ENCODE results near the gene LGALS8.

Gene LGALS8

DNA sequence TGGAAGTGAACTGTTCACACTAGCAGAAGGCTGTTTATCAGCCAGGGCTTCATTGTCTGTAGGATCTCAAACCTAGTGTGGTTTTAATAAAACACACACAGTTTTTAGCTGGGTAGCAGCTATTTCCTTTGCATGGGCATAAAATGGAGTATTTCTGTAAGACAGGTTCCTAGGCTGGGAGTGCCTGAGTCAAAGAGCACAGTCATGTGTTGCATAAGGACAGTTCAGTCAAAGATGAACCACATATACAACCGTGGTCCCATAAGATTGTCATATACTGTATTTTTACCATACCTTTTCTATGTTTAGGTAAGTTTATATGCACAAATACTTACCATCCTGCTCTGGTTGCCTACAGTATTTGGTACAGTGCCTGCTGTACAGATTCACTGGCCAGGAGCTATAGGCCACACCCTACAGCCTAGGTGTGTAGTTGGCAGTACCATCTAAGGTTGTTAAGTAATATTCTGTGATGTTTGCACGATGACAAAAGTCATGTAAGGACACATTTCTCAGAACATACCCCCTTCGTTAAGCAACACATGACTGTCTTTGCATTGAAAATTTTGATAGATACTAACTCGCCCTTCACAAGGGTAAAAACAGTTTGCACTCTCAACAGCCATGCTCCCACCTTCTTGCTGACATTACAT, 17.2 kb downstream of the LGALS8 start:
- Histone ChIP-seq H3K4me1 (ENCODE audit: low read depth, poor library complexity, severe bottlenecking) (no peaks in the 10 kb centered on the region), H4K20me1 (ENCODE audit: insufficient read depth) (no peaks in the 10 kb centered on the region), H3K79me2 (ENCODE audit: insufficient read depth, low read depth) (no peaks in the 10 kb centered on the region), H2AFZ (ENCODE audit: low read depth) (no peak overlapping the region), H3K27me3 (ENCODE audit: insufficient read depth, low read depth) (no peaks in the 10 kb centered on the region), H3K4me3 (IDR thresholded peaks at IDR 0.05; ENCODE audit: insufficient read depth, low read depth, low read length) (no peak overlapping the region), H3K9ac (no peak overlapping the region), H3K4me2 (no peak overlapping the region), H3K27ac (no peak overlapping the region), H3K36me3 (ENCODE audit: insufficient read depth) (no peaks in the 10 kb centered on the region)
- TF ChIP-seq, protein P1, sequence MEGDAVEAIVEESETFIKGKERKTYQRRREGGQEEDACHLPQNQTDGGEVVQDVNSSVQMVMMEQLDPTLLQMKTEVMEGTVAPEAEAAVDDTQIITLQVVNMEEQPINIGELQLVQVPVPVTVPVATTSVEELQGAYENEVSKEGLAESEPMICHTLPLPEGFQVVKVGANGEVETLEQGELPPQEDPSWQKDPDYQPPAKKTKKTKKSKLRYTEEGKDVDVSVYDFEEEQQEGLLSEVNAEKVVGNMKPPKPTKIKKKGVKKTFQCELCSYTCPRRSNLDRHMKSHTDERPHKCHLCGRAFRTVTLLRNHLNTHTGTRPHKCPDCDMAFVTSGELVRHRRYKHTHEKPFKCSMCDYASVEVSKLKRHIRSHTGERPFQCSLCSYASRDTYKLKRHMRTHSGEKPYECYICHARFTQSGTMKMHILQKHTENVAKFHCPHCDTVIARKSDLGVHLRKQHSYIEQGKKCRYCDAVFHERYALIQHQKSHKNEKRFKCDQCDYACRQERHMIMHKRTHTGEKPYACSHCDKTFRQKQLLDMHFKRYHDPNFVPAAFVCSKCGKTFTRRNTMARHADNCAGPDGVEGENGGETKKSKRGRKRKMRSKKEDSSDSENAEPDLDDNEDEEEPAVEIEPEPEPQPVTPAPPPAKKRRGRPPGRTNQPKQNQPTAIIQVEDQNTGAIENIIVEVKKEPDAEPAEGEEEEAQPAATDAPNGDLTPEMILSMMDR (conservative IDR thresholded peaks at IDR 0.05; ENCODE audit: low read depth, low read length) = no peak

DNA sequence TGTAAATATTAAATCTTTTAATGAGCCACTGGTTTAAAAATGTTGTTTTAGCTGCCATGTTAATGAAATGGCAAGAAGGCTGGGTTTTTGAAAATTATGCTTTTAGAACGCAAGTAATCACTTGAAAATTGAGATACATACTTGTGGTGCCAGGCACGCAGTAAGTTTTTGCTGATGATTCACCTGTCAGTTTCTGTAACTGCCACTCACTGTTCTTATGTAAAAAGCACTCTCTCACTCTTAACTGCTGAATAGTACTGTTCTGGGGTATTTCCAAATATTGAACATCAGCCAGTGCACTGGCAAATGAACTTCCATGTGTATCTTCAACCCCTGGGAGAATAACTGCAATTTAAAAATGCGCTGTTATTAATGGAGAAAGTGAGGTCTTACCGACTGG, 17.9 kb downstream of the LGALS8 start:
- TF ChIP-seq, protein P1 (conservative IDR thresholded peaks at IDR 0.05; ENCODE audit: low read depth, low read length) = no peak
- H3K36me3 ChIP-seq (ENCODE audit: insufficient read depth) = no peaks in the 10 kb centered on the region

DNA sequence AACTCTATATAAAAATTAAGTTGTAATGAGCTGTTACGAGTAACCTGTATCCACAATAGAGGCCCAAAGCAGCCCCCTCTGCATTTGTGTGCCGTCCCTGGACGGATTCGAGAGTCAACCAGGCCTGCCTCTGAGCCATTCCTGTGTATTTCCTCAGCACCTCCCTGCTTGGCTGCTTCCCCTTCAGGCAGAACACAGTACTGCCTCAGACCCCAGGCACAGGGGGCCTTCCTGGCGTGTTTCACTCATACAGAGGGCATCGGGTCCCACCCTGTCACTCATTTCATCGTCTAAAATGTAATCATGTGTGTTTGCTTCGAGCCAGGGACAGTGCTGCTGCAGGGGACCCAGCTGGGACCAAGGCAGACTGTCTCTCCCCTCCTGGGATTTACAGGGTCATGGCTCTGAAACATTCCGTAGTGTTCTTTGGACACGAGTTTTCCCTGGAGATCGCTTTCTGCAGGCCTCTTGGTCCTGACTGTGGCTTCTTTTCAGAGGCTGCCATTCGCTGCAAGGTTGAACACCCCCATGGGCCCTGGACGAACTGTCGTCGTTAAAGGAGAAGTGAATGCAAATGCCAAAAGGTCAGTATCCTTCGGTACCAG, 19.4 kb downstream of the LGALS8 start:
- Histone ChIP-seq H3K27ac (no peak overlapping the region), H3K4me3 (IDR thresholded peaks at IDR 0.05; ENCODE audit: insufficient read depth, low read depth, low read length) (no peak overlapping the region), H3K79me2 (ENCODE audit: insufficient read depth, low read depth) (no peaks in the 10 kb centered on the region), H3K4me1 (ENCODE audit: low read depth, poor library complexity, severe bottlenecking) (no peaks in the 10 kb centered on the region), H3K4me2 (no peak overlapping the region), H4K20me1 (ENCODE audit: insufficient read depth) (no peaks in the 10 kb centered on the region), H3K36me3 (ENCODE audit: insufficient read depth) (no peaks in the 10 kb centered on the region), H2AFZ (ENCODE audit: low read depth) (no peak overlapping the region), H3K27me3 (ENCODE audit: insufficient read depth, low read depth) (no peaks in the 10 kb centered on the region), H3K9ac (no peak overlapping the region)
- TF ChIP-seq, protein P1 (conservative IDR thresholded peaks at IDR 0.05; ENCODE audit: low read depth, low read length) = 0 out of 2 replicates have a peak, but pooled peaks have one; percentile 1

More for the DNA sequence above, 17.9 kb downstream of the LGALS8 start:
- no peak overlapping the region for H2AFZ ChIP-seq (ENCODE audit: low read depth)
- H3K27me3 ChIP-seq (ENCODE audit: insufficient read depth, low read depth) = no peaks in the 10 kb centered on the region
- H3K4me2 ChIP-seq = no peak overlapping the region
- H3K4me3 ChIP-seq (IDR thresholded peaks at IDR 0.05; ENCODE audit: insufficient read depth, low read depth, low read length) = no peak overlapping the region
- no peaks in the 10 kb centered on the region for H4K20me1 ChIP-seq (ENCODE audit: insufficient read depth)
- H3K27ac ChIP-seq = no peak overlapping the region
- H3K9ac ChIP-seq = no peak overlapping the region
- no peaks in the 10 kb centered on the region for H3K79me2 ChIP-seq (ENCODE audit: insufficient read depth, low read depth)
- H3K4me1 ChIP-seq (ENCODE audit: low read depth, poor library complexity, severe bottlenecking) = no peaks in the 10 kb centered on the region

DNA sequence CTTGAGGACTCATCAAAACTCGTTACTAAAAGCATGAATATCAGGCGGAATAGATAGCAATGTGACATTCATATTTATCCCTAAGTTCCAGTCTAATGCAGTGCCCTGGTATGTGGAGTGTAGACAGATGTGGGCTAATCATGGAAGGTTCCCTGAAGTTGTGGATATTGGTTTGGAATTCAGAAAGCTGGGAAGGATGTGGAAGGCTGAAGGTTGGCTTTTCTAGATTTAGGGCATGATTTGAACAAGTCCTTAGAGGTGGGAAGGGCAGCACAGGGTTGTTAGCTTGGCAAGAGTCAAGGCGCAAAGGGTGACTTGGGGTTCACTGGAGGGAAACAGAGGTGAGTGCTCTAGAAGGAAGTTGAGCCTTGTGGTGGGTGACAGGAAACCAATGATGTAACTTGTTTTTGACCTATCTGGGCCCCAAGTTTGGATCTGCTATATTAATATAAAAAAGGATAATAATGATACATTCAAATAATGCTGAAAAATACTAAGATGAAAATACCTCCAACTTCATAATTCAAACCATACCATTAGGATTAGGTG, 21.9 kb downstream of the LGALS8 start:
- H3K79me2 ChIP-seq (ENCODE audit: insufficient read depth, low read depth) = no peaks in the 10 kb centered on the region
- H3K4me3 ChIP-seq (IDR thresholded peaks at IDR 0.05; ENCODE audit: insufficient read depth, low read depth, low read length) = no peak overlapping the region
- H3K36me3 ChIP-seq (ENCODE audit: insufficient read depth) = peaks cover 12% of the 10 kb centered on the region; the same call in 1 of the 2 replicates
- no peaks in the 10 kb centered on the region for H3K27me3 ChIP-seq (ENCODE audit: insufficient read depth, low read depth)
- no peaks in the 10 kb centered on the region for H4K20me1 ChIP-seq (ENCODE audit: insufficient read depth)
- TF ChIP-seq, protein P1 (conservative IDR thresholded peaks at IDR 0.05; ENCODE audit: low read depth, low read length) = no peak
- H3K27ac ChIP-seq = no peak overlapping the region
- H3K9ac ChIP-seq = no peak overlapping the region
- H3K4me2 ChIP-seq = no peak overlapping the region
- no peak overlapping the region for H2AFZ ChIP-seq (ENCODE audit: low read depth)
- no peaks in the 10 kb centered on the region for H3K4me1 ChIP-seq (ENCODE audit: low read depth, poor library complexity, severe bottlenecking)

All from KMS-11 (cell line).